Heart left ventricle (tissue), 16 donors: ENCODE data around the gene COX6A2. TPM values are rescaled to one million over a fixed set of nuclear protein-coding genes. Genes with fewer than 3 reads are reported as not detected.

ENCODE experiments used
- ATAC-seq, 4 donors: fragments of 200-7000 bp; cut with Tn5 transposase; one replicate each; pipeline ENCODE4 v1.9.1; 2020 to 2022; ENCODE audit warnings: moderate library complexity in 4 of 4, mild to moderate bottlenecking in 3 of 4, moderate number of reproducible peaks in 1 of 4
- DNase-seq, 5 donors: peaks; one replicate each; pipeline ENCODE4 v3.0.0-alpha.2; 2020
- H3K27ac ChIP-seq, 12 donors: fragments of 200-600 bp; sonication (generic) in 4 of 12; one replicate each; pipeline versions ENCODE4 v1.5.0 to v1.8.0; 2016 to 2022; ENCODE audit warnings: mild to moderate bottlenecking in 2 of 12
- H3K27me3 ChIP-seq, 9 donors: fragments of 200-600 bp; sonication (generic) in 2 of 9; one replicate each; pipeline versions ENCODE4 v1.5.1 to v1.8.0; 2016 to 2022; ENCODE audit warnings: mild to moderate bottlenecking in 3 of 9
- H3K36me3 ChIP-seq, 9 donors: fragments of 200-600 bp; sonication (generic) in 2 of 9; one replicate each; pipeline versions ENCODE4 v1.5.0 to v1.8.0; 2018 to 2022; ENCODE audit warnings: mild to moderate bottlenecking in 2 of 9
- H3K4me1 ChIP-seq, 12 donors: fragments of 200-600 bp; sonication (generic) in 4 of 12; one replicate each; pipeline versions ENCODE4 v1.5.0 to v1.8.0; 2016 to 2022; ENCODE audit warnings: mild to moderate bottlenecking in 3 of 12
- H3K4me3 ChIP-seq, 12 donors: fragments of 200-600 bp; sonication (generic) in 4 of 12; one replicate each; pipeline versions ENCODE4 v1.5.0 to v1.8.0; 2017 to 2022; ENCODE audit warnings: mild to moderate bottlenecking in 9 of 12, moderate library complexity in 4 of 12
- H3K9me3 ChIP-seq, 12 donors: fragments of 200-600 bp; sonication (generic) in 4 of 12; one replicate each; pipeline versions ENCODE4 v1.5.0 to v1.8.0; 2016 to 2022; ENCODE audit warnings: mild to moderate bottlenecking in 1 of 12
- POLR2A ChIP-seq, 2 donors: fragments of 450-650 bp; IDR thresholded peaks; one replicate each; pipeline ENCODE4 v1.6.1; 2017; ENCODE audit warnings: antibody characterized with exemption in 2 of 2, mild to moderate bottlenecking in 2 of 2, moderate library complexity in 2 of 2
- WGBS, 4 donors: extraction: QIAGEN DNeasy Blood & Tissue Kit in 2 of 4; methylation state at CpG; one replicate each; pipeline versions ENCODE4 v1.1.5 to v1.1.7; 2013 to 2018; 5-methylcytosine and 5-hydroxymethylcytosine counted together
- intact Hi-C, 10 donors: fragments of 100-400 bp; cut with DNase I; formaldehyde crosslinking; loops; one replicate each; pipeline versions ENCODE4 v1.11.1 to v1.14.2; 2022
- polyA plus RNA-seq, 2 donors: library from polyadenylated mRNA; stranded (reverse); fragments of 200-250 nt; gene quantifications; one replicate each; pipeline ENCODE4 v1.2.3, GENCODE V29; 2013
- total RNA-seq, 9 donors: library from RNA; depleted of rRNA in 2 of 9; stranded (reverse); fragments of >200 nt in 2 of 9; fragmentation: NEBNext Ultra II Directional in 3 of 9; extraction: Animal tissue kit (Norgen Biotek cat#: 25700) in 3 of 9; gene quantifications; one replicate each; pipeline versions ENCODE4 v1.1.0 to v1.2.4, GENCODE V29; 2016 to 2023
- TF ChIP-seq, protein P1 (sequence below), 12 donors: fragments of 200-600 bp; sonication (generic) in 4 of 12; IDR thresholded peaks; one replicate each; pipeline versions ENCODE4 v1.5.0 to v1.8.0; 2018 to 2022; ENCODE audit warnings: antibody characterized with exemption in 12 of 12, mild to moderate bottlenecking in 5 of 12
- donor health status: ischemic (EF 13 %, LVEDD 7.1; RV severe dilation, severe dysfunction).
- donor health status: healthy with polysubstance abuse.
- donor health status: DM: no; HTN: yes; CAD: no.
- donor health status: DM: no; HTN: no; CAD: no.
- donor health status: ischemic (EF 25% LVEDD 6.9; RV normal size, moderate dysfunction).
- donor health status: ischemic (EF 25% LVEDD 5.7; RV mildly dilated, moderate dysfunction).
- donor health status: healthy.
- donor health status: DM: yes; HTN: yes; CAD: no.
- donor health status: ischemic (EF 35%, LVEDD 5.7; RV mildly dilated, moderate dysfunction).
- donor health status: nonischemic (EF 11% LVEDD 7.7; RV severe dilation, severe dysfunction).
- donor health status: DM: yes; HTN: yes; CAD: no.
- donor health status: PGD.
- donor health status: ischemic (EF 29% LVEDD 5.4; RV normal size, mild dysfunction).
- donor health status: nonischemic (EF 23%, LVEDD 6.1; RV moderate dilation, normal function).

Gene COX6A2
- total and polyA plus RNA-seq, 11 donors: 393 to 10,029 (median 1,151) TPM

DNA sequence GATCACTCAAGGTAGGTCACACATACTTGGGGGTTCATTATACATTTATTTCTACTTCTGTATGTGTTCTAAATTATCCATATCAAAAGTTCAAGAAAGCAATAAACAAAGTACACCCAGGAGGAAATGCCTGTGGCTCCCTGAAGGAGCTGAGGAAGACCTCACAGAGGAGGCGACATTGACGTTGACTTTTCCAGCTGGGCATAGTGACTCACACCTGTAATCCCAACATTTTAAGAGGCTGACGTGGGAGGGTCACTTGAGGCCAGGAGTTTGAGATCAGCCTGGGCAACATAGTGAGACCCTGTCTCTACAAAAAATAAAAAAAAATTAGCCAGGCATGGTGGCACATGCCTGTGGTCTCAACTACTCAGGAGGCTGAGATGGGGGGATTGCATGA, 18.7 kb downstream of the COX6A2 start:
- TF ChIP-seq, protein P1, sequence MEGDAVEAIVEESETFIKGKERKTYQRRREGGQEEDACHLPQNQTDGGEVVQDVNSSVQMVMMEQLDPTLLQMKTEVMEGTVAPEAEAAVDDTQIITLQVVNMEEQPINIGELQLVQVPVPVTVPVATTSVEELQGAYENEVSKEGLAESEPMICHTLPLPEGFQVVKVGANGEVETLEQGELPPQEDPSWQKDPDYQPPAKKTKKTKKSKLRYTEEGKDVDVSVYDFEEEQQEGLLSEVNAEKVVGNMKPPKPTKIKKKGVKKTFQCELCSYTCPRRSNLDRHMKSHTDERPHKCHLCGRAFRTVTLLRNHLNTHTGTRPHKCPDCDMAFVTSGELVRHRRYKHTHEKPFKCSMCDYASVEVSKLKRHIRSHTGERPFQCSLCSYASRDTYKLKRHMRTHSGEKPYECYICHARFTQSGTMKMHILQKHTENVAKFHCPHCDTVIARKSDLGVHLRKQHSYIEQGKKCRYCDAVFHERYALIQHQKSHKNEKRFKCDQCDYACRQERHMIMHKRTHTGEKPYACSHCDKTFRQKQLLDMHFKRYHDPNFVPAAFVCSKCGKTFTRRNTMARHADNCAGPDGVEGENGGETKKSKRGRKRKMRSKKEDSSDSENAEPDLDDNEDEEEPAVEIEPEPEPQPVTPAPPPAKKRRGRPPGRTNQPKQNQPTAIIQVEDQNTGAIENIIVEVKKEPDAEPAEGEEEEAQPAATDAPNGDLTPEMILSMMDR (IDR thresholded peaks at IDR 0.05): no peak
- no peak for TF ChIP-seq POLR2A (IDR thresholded peaks at IDR 0.05)
- H3K4me3 ChIP-seq: no peak overlapping the region
- DNase-seq (no peak), ATAC-seq (no peak)
- intact Hi-C loops: no loop called here
- WGBS, 4 donors: 50 to 59% (median 56%) methylated on average over 3 of the region's 3 CpGs
- no peak overlapping the region for H3K27ac ChIP-seq
- H3K9me3 ChIP-seq: no peaks in the 10 kb centered on the region
- H3K27me3 ChIP-seq: peaks cover 0 to 6% (median 0%) of the 10 kb centered on the region in 9 donors
- H3K4me1 ChIP-seq: peaks cover 0 to under 1% (median 0%) of the 10 kb centered on the region in 12 donors
- no peaks in the 10 kb centered on the region for H3K36me3 ChIP-seq

DNA sequence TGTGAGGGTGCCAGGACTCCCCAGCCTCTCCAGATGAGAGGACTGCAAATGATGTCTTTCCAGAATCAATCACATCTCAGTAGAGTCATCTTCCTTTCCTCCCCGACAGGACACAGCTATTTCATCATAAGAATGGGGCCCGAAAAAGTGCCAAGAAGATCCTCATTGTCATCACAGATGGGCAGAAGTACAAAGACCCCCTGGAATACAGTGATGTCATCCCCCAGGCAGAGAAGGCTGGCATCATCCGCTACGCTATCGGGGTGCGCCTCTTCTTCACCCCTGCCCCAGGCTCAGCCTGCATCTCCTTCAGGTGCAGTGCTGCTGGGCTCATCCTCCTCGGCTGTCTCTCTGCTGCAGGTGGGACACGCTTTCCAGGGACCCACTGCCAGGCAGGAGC, 20.8 kb downstream of the COX6A2 start:
- peaks cover 0 to 7% (median 0%) of the 10 kb centered on the region in 12 donors for H3K4me1 ChIP-seq
- WGBS, 4 donors: 81 to 87% (median 84%) methylated on average over 8 of the region's 8 CpGs
- DNase-seq: no peak
- H3K27me3 ChIP-seq: peaks cover 0 to 6% (median 0%) of the 10 kb centered on the region in 9 donors
- no peak for ATAC-seq
- no peaks in the 10 kb centered on the region for H3K36me3 ChIP-seq
- H3K4me3 ChIP-seq: no peak overlapping the region
- intact Hi-C loops: no loop called here
- H3K27ac ChIP-seq: no peak overlapping the region
- TF ChIP-seq POLR2A (IDR thresholded peaks at IDR 0.05): no peak
- TF ChIP-seq, protein P1 (IDR thresholded peaks at IDR 0.05): no peak
- no peaks in the 10 kb centered on the region for H3K9me3 ChIP-seq

DNA sequence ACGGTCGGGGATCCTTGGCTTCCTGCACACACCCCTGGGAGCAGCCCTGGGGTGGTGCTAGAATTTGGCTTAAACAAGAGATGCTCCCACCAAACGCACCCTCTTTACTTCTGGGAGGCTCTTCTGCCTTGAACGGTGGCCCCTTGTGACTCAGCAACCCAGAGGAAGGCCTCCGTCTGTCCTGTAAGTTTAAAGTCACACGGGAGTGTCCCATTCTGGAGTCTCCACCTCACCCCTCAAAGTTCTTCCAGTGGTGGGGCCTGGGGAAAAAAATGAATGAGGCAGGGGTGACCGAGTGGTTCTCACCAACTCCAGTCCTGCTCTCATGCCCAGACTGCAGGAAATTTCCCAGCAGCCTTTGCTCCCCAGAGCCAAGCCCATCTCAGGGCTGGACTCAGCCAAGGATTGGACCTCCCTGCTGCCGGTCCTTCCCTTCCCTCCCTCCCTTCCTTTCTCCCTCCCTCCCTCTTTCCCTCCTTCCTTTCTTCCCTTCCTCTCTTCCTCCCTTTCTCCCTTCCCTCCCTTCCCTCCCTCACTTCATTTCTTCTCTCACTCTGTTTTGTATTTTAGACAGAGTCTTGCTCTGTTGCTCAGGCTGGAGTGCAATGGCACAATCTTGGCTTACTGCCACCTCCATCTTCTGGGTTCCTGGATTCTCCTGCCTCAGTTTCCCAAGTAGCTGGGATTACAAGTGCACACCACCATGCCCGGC, 23.7 kb downstream of the COX6A2 start:
- DNase-seq: no peak
- Histone ChIP-seq H3K9me3 (no peaks in the 10 kb centered on the region), H3K4me3 (peak overlapping the region in 7 of 12 donors; percentile 14 to 50 (median 30)), H3K4me1 (peaks cover 0 to 24% (median 0%) of the 10 kb centered on the region in 12 donors), H3K27me3 (peaks cover 0 to 6% (median 0%) of the 10 kb centered on the region in 9 donors), H3K27ac (no peak overlapping the region), H3K36me3 (no peaks in the 10 kb centered on the region)
- peak in 2 of 4 donors; percentile 63 to 67 for ATAC-seq
- intact Hi-C loops: no loop called here
- no peak for TF ChIP-seq POLR2A (IDR thresholded peaks at IDR 0.05)
- TF ChIP-seq, protein P1 (IDR thresholded peaks at IDR 0.05): no peak
- WGBS, 4 donors: 56 to 61% (median 60%) methylated on average over 9 of the region's 9 CpGs

DNA sequence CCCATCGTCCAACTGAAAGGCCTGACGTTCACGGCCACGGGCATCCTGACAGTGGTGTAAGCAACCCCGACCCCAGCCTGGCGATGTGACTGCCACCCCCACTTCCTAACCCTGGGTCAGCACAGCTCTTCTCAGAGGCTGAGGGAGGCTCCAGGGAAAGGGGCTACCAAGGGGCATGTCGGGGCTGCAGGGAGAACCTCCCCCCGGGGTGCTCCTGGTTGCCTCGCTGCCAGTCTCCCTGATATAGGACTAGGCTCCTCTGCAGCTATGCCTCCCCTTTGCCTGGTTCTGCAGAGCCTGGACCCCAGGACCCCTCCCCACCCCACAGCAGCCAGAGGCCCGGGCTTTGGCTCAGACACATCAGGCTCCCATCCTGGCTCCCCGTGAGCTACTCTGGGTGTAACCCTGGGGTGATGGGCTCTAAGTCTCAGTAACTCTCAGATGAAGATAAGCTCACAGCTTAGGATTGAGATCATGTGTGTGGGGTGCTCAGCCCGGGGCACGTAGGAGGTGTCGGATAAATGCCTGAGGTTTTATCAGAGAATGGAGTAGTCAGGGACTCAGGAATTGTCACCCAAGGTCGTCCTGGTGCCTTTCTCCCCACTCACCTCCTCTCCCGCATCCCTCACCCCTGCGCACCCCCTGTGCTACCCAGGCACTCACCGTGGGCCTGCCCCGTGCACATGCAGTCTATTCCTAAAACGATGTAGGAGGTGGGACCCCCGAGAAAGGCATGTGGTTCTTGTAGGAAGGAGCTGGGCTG, 24.4 kb downstream of the COX6A2 start:
- ATAC-seq (peak in 1 of 4 donors; percentile 19), DNase-seq (no peak)
- no peak for TF ChIP-seq POLR2A (IDR thresholded peaks at IDR 0.05)
- TF ChIP-seq, protein P1 (IDR thresholded peaks at IDR 0.05): no peak
- Histone ChIP-seq H3K27me3 (peaks cover 0 to 6% (median 0%) of the 10 kb centered on the region in 9 donors), H3K9me3 (no peaks in the 10 kb centered on the region), H3K4me1 (peaks cover 0 to 24% (median 0%) of the 10 kb centered on the region in 12 donors), H3K4me3 (peak overlapping the region in 7 of 12 donors; percentile 14 to 50 (median 30)), H3K27ac (no peak overlapping the region), H3K36me3 (no peaks in the 10 kb centered on the region)
- WGBS, 4 donors: 74 to 76% (median 74%) methylated on average over 16 to 21 of the region's 21 CpGs
- intact Hi-C loops: no loop called here
